ENCODE measurements around the gene FBXO24. TPM values are rescaled to one million over a fixed set of nuclear protein-coding genes. Genes with fewer than 3 reads are reported as not detected.

The FBXO24 gene
- total and polyA plus RNA-seq, 9 of the 15 experiments (the other 6 are each of a cell fraction or from before 2014, with no cell fraction given), result 0.17 to 0.95 (median 0.50) TPM

GRCh38 chr7:100585511-100586265 is 440 bp upstream of the FBXO24 start, which contains the start of gene LRCH4 (continued):
- TF ChIP-seq IRF1 (CRISPR knock-in tag; IDR thresholded peaks at IDR 0.05; ENCODE audit: borderline replicate concordance), result 0 out of 2 replicates have a peak, but pooled peaks have one; percentile 49
- TF ChIP-seq SLC30A9 (CRISPR knock-in tag; IDR thresholded peaks at IDR 0.05), result no peak
- TF ChIP-seq PRMT5 (CRISPR knock-in tag; IDR thresholded peaks at IDR 0.05), result 0 out of 2 replicates have a peak, but pooled peaks have one; percentile 22
- TF ChIP-seq SAFB2 (IDR thresholded peaks at IDR 0.05; ENCODE audit: borderline replicate concordance, low read depth, low read length, severe bottlenecking), result no peak
- TF ChIP-seq ZNF3 (CRISPR knock-in tag; IDR thresholded peaks at IDR 0.05), result no peak
- no peak for TF ChIP-seq ZNF224 (CRISPR knock-in tag; IDR thresholded peaks at IDR 0.05)
- no peak for TF ChIP-seq BCOR (IDR thresholded peaks at IDR 0.05)
- TF ChIP-seq EZH2 (IDR thresholded peaks at IDR 0.05; ENCODE audit: borderline replicate concordance, low read depth, low read length), result no peak
- peak; percentile 69 for TF ChIP-seq NELFE (IDR thresholded peaks at IDR 0.05; ENCODE audit: insufficient read depth, insufficient read length)
- peak; percentile 98 for TF ChIP-seq SP1 (CRISPR knock-in tag; IDR thresholded peaks at IDR 0.05)
- TF ChIP-seq ZNF696 (CRISPR knock-in tag; conservative IDR thresholded peaks at IDR 0.05), result no peak
- TF ChIP-seq CBFA2T3 (IDR thresholded peaks at IDR 0.05), result peak; percentile 18; the same call in 1 of the 2 replicates
- TF ChIP-seq, protein P1, sequence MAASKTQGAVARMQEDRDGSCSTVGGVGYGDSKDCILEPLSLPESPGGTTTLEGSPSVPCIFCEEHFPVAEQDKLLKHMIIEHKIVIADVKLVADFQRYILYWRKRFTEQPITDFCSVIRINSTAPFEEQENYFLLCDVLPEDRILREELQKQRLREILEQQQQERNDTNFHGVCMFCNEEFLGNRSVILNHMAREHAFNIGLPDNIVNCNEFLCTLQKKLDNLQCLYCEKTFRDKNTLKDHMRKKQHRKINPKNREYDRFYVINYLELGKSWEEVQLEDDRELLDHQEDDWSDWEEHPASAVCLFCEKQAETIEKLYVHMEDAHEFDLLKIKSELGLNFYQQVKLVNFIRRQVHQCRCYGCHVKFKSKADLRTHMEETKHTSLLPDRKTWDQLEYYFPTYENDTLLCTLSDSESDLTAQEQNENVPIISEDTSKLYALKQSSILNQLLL (CRISPR knock-in tag; IDR thresholded peaks at IDR 0.05; ENCODE audit: borderline replicate concordance), result no peak
- no peak for TF ChIP-seq ZNF778 (CRISPR knock-in tag; IDR thresholded peaks at IDR 0.05)
- peak in 1 of 2 experiments; percentile 87; a peak in 2 of 4 replicates for TF ChIP-seq TRIM24 (IDR thresholded peaks at IDR 0.05)
- peak; percentile 74 for TF ChIP-seq SRSF7 (optimal IDR thresholded peaks at IDR 0.05; ENCODE audit: low read depth, low read length)
- TF ChIP-seq FOXA3 (CRISPR knock-in tag; conservative IDR thresholded peaks at IDR 0.05 in 1 of 2, IDR thresholded peaks at IDR 0.05 in 1 of 2), result no peak
- peak in 1 of 2 experiments; percentile 28; a peak in 1 of 4 replicates for TF ChIP-seq MLLT1 (IDR thresholded peaks at IDR 0.05)
- peak; percentile 67; the same call in 1 of the 2 replicates for TF ChIP-seq ZNF830 (CRISPR knock-in tag; IDR thresholded peaks at IDR 0.05)
- TF ChIP-seq PURB (CRISPR knock-in tag; IDR thresholded peaks at IDR 0.05; ENCODE audit: low read depth), result no peak
- TF ChIP-seq EP400 (IDR thresholded peaks at IDR 0.05), result peak; percentile 87
- TF ChIP-seq RBM34 (IDR thresholded peaks at IDR 0.05; ENCODE audit: borderline replicate concordance, insufficient read depth, low read length), result no peak
- no peak for TF ChIP-seq CHAMP1 (IDR thresholded peaks at IDR 0.05)
- TF ChIP-seq HLTF (IDR thresholded peaks at IDR 0.05), result no peak
